AG09319 (cell line): ENCODE results near the gene FNDC3B.

ENCODE experiments used
- DNase-seq: peaks from one replicate; pipeline ENCODE4 v3.0.0-alpha.2; 2010; ENCODE audit warnings: low read depth; ENCODE audit errors: extremely low read depth
- TF ChIP-seq, protein P1 (sequence below): IDR thresholded peaks from 2 replicates; pipeline ENCODE4 v1.5.1; 2011; ENCODE audit warnings: low read depth, mild to moderate bottlenecking, inconsistent platforms, low read length, moderate library complexity

FNDC3B gene

GRCh38 chr3:172129498-172129849, 90.1 kb downstream of the FNDC3B start:
- TF ChIP-seq, protein P1, sequence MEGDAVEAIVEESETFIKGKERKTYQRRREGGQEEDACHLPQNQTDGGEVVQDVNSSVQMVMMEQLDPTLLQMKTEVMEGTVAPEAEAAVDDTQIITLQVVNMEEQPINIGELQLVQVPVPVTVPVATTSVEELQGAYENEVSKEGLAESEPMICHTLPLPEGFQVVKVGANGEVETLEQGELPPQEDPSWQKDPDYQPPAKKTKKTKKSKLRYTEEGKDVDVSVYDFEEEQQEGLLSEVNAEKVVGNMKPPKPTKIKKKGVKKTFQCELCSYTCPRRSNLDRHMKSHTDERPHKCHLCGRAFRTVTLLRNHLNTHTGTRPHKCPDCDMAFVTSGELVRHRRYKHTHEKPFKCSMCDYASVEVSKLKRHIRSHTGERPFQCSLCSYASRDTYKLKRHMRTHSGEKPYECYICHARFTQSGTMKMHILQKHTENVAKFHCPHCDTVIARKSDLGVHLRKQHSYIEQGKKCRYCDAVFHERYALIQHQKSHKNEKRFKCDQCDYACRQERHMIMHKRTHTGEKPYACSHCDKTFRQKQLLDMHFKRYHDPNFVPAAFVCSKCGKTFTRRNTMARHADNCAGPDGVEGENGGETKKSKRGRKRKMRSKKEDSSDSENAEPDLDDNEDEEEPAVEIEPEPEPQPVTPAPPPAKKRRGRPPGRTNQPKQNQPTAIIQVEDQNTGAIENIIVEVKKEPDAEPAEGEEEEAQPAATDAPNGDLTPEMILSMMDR, result no peak
- DNase-seq, result no peak

GRCh38 chr3:172129850-172130716, 90.7 kb downstream of the FNDC3B start:
- TF ChIP-seq, protein P1, result no peak
- peak; percentile 99 for DNase-seq

- TF ChIP-seq, protein P1, result no peak
- DNase-seq, result no peak
Observed at GRCh38 chr3:172130717-172131050, 91.3 kb downstream of the FNDC3B start.

DNA sequence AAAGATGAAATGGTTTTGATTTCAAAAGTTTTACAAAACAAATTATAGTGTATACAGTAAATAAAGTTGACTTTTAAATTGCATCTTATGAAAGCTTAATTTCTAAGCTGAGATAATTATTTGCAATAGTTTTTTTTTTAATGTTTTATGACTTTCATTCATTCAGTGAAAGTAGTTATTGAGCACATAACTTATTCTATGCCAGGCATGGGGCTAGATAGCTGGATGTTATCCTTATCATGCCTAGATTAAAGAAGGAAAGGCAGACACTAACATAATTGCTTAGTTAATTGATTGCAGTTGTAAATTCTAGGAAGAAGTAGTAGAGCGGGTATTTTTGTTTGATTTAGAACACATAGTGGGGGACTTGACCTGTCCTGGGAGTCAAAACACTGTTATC, 92.4 kb downstream of the FNDC3B start:
- TF ChIP-seq, protein P1, result no peak

GRCh38 chr3:172132159-172132586, 92.8 kb downstream of the FNDC3B start:
- TF ChIP-seq, protein P1, result no peak
- DNase-seq, result no peak

More for the DNA sequence above, 92.4 kb downstream of the FNDC3B start:
- DNase-seq, result no peak

- TF ChIP-seq, protein P1, result no peak
- no peak for DNase-seq
Observed at GRCh38 chr3:172132721-172133311, 93.4 kb downstream of the FNDC3B start.

- TF ChIP-seq, protein P1, result no peak
Observed at GRCh38 chr3:172133838-172134237, 94.5 kb downstream of the FNDC3B start.

More at GRCh38 chr3:172133838-172134237, 94.5 kb downstream of the FNDC3B start:
- DNase-seq, result no peak
